HEK293 (cell line): ENCODE data around the gene RAD17.
A peak's percentile ranks its signal among the peaks of the same experiment; 100 is the strongest.

Experiments
- BCL11B ChIP-seq: fragments of 450-650 bp; formaldehyde crosslinking; IDR thresholded peaks from 2 replicates; pipeline ENCODE4 v1.5.1; 2016; ENCODE audit warnings: low read depth, missing biosample characterization, missing genetic modification characterization
- EGR2 ChIP-seq: fragments of 450-650 bp; formaldehyde crosslinking; IDR thresholded peaks from 2 replicates; pipeline ENCODE4 v1.5.1; 2016; ENCODE audit warnings: low read depth, missing biosample characterization, missing genetic modification characterization
- GLI4 ChIP-seq: fragments of 450-650 bp; formaldehyde crosslinking; IDR thresholded peaks from 2 replicates; pipeline ENCODE4 v1.5.1; 2016; ENCODE audit warnings: missing biosample characterization, missing genetic modification characterization
- KLF8 ChIP-seq: fragments of 450-650 bp; formaldehyde crosslinking; IDR thresholded peaks from 2 replicates; pipeline ENCODE4 v1.5.1; 2016; ENCODE audit warnings: missing biosample characterization, missing genetic modification characterization
- SCRT2 ChIP-seq: fragments of 450-650 bp; formaldehyde crosslinking; IDR thresholded peaks from 2 replicates; pipeline ENCODE4 v1.5.1; 2016; ENCODE audit warnings: missing biosample characterization, missing genetic modification characterization
- SP7 ChIP-seq: fragments of 450-650 bp; formaldehyde crosslinking; IDR thresholded peaks from 2 replicates; pipeline ENCODE4 v1.5.1; 2016; ENCODE audit warnings: missing biosample characterization, missing genetic modification characterization
- WT1 ChIP-seq: fragments of 450-650 bp; formaldehyde crosslinking; IDR thresholded peaks from 2 replicates; pipeline ENCODE4 v1.5.1; 2016; ENCODE audit warnings: missing biosample characterization, missing genetic modification characterization
- YY1 ChIP-seq: fragments of 450-650 bp; formaldehyde crosslinking; IDR thresholded peaks from 2 replicates; pipeline ENCODE4 v1.5.1; 2018; ENCODE audit warnings: missing biosample characterization, missing genetic modification characterization
- ZBTB11 ChIP-seq: fragments of 450-650 bp; formaldehyde crosslinking; conservative IDR thresholded peaks from 2 replicates; pipeline ENCODE4 v1.5.1; 2016; ENCODE audit warnings: low read depth, missing biosample characterization, missing genetic modification characterization
- ZBTB17 ChIP-seq: fragments of 450-650 bp; formaldehyde crosslinking; IDR thresholded peaks from 2 replicates; pipeline ENCODE4 v1.5.1; 2016; ENCODE audit warnings: missing biosample characterization, missing genetic modification characterization
- ZEB2 ChIP-seq: fragments of 450-650 bp; formaldehyde crosslinking; IDR thresholded peaks from 2 replicates; pipeline ENCODE4 v1.5.1; 2016; ENCODE audit warnings: missing biosample characterization, missing genetic modification characterization
- ZFP41 ChIP-seq: fragments of 450-650 bp; formaldehyde crosslinking; IDR thresholded peaks from 2 replicates; pipeline ENCODE4 v1.5.1; 2016; ENCODE audit warnings: missing biosample characterization, missing genetic modification characterization, borderline replicate concordance
- ZNF133 ChIP-seq: fragments of 450-650 bp; formaldehyde crosslinking; IDR thresholded peaks from 2 replicates; pipeline ENCODE4 v1.5.1; 2016; ENCODE audit warnings: missing biosample characterization, missing genetic modification characterization
- ZNF169 ChIP-seq: fragments of 450-650 bp; formaldehyde crosslinking; IDR thresholded peaks from 2 replicates; pipeline ENCODE4 v1.5.1; 2016; ENCODE audit warnings: missing biosample characterization, missing genetic modification characterization
- ZNF174 ChIP-seq: fragments of 450-650 bp; formaldehyde crosslinking; IDR thresholded peaks from 2 replicates; pipeline ENCODE4 v1.5.0; 2017; ENCODE audit warnings: missing biosample characterization, mild to moderate bottlenecking, missing genetic modification characterization
- ZNF2 ChIP-seq: fragments of 450-650 bp; formaldehyde crosslinking; IDR thresholded peaks from 2 replicates; pipeline ENCODE4 v1.5.1; 2016; ENCODE audit warnings: missing biosample characterization, missing genetic modification characterization
- ZNF221 ChIP-seq: fragments of 450-650 bp; formaldehyde crosslinking; IDR thresholded peaks from 2 replicates; pipeline ENCODE4 v1.5.1; 2017; ENCODE audit warnings: missing biosample characterization, missing genetic modification characterization, borderline replicate concordance
- ZNF26 ChIP-seq: fragments of 450-650 bp; formaldehyde crosslinking; IDR thresholded peaks from 2 replicates; pipeline ENCODE4 v1.5.1; 2016; ENCODE audit warnings: missing biosample characterization, missing genetic modification characterization
- ZNF280C ChIP-seq: fragments of 450-650 bp; formaldehyde crosslinking; IDR thresholded peaks from 2 replicates; pipeline ENCODE4 v1.5.1; 2016; ENCODE audit warnings: missing biosample characterization, missing genetic modification characterization
- ZNF292 ChIP-seq: fragments of 450-650 bp; formaldehyde crosslinking; IDR thresholded peaks from 2 replicates; pipeline ENCODE4 v1.5.1; 2016; ENCODE audit warnings: low read depth, missing biosample characterization, missing genetic modification characterization, borderline replicate concordance
- ZNF335 ChIP-seq: fragments of 450-650 bp; formaldehyde crosslinking; conservative IDR thresholded peaks from 2 replicates; pipeline ENCODE4 v1.5.1; 2016; ENCODE audit warnings: missing biosample characterization, missing genetic modification characterization
- ZNF362 ChIP-seq: fragments of 450-650 bp; formaldehyde crosslinking; IDR thresholded peaks from 2 replicates; pipeline ENCODE4 v1.5.1; 2016; ENCODE audit warnings: missing biosample characterization, missing genetic modification characterization
- ZNF529 ChIP-seq: fragments of 450-650 bp; formaldehyde crosslinking; IDR thresholded peaks from 2 replicates; pipeline ENCODE4 v1.5.1; 2017; ENCODE audit warnings: missing genetic modification characterization, missing biosample characterization; ENCODE audit not compliant: insufficient replicate concordance
- ZNF530 ChIP-seq: fragments of 450-650 bp; formaldehyde crosslinking; IDR thresholded peaks from 2 replicates; pipeline ENCODE4 v1.5.1; 2016; ENCODE audit warnings: low read depth, missing biosample characterization, missing genetic modification characterization
- ZNF580 ChIP-seq: fragments of 450-650 bp; formaldehyde crosslinking; IDR thresholded peaks from 2 replicates; pipeline ENCODE4 v1.5.1; 2016; ENCODE audit warnings: missing biosample characterization, missing genetic modification characterization
- ZNF600 ChIP-seq: fragments of 450-650 bp; formaldehyde crosslinking; IDR thresholded peaks from 2 replicates; pipeline ENCODE4 v1.5.1; 2016; ENCODE audit warnings: missing biosample characterization, missing genetic modification characterization
- ZNF645 ChIP-seq: fragments of 450-650 bp; formaldehyde crosslinking; IDR thresholded peaks from 2 replicates; pipeline ENCODE4; 2016; ENCODE audit warnings: missing biosample characterization, missing genetic modification characterization
- ZNF654 ChIP-seq: fragments of 450-650 bp; formaldehyde crosslinking; IDR thresholded peaks from 2 replicates; pipeline ENCODE4 v1.5.1; 2016; ENCODE audit warnings: low read depth, missing biosample characterization, missing genetic modification characterization
- ZNF660 ChIP-seq: fragments of 450-650 bp; IDR thresholded peaks from 2 replicates; pipeline ENCODE4 v1.5.1; 2018; ENCODE audit warnings: missing biosample characterization, mild to moderate bottlenecking, missing genetic modification characterization
- ZNF791 ChIP-seq: fragments of 450-650 bp; formaldehyde crosslinking; IDR thresholded peaks from 2 replicates; pipeline ENCODE4 v1.5.1; 2016; ENCODE audit warnings: missing biosample characterization, missing genetic modification characterization
- ZNF837 ChIP-seq: fragments of 450-650 bp; formaldehyde crosslinking; IDR thresholded peaks from 2 replicates; pipeline ENCODE4 v1.5.1; 2016; ENCODE audit warnings: missing biosample characterization, missing genetic modification characterization

The RAD17 gene

GRCh38 chr5:69369340-69370121, at the start of gene RAD17, which contains the start of the genes AK6 and TAF9 (continued):
- TF ChIP-seq ZFP41 (tag by site-specific recombination): no peak
- TF ChIP-seq ZNF837 (tag by site-specific recombination): no peak
- TF ChIP-seq ZNF660: peak; percentile 21; the same call in 1 of the 2 replicates
- peak; percentile 93 for TF ChIP-seq SCRT2 (tag by site-specific recombination)
- no peak for TF ChIP-seq ZNF362 (tag by site-specific recombination)
- no peak for TF ChIP-seq ZNF133
- peak; percentile 80; the same call in 1 of the 2 replicates for TF ChIP-seq ZNF580 (tag by site-specific recombination)
- no peak for TF ChIP-seq ZNF791 (tag by site-specific recombination)
- 0 out of 2 replicates have a peak, but pooled peaks have one; percentile 31 for TF ChIP-seq ZNF530 (tag by site-specific recombination)
- peak; percentile 100 for TF ChIP-seq ZNF335 (tag by site-specific recombination)
- TF ChIP-seq SP7 (tag by site-specific recombination): peak; percentile 89
- no peak for TF ChIP-seq ZNF280C (tag by site-specific recombination)
- peak; percentile 99 for TF ChIP-seq ZEB2 (tag by site-specific recombination)
- no peak for TF ChIP-seq ZNF529
- no peak for TF ChIP-seq ZNF292 (tag by site-specific recombination)
- peak; percentile 77 for TF ChIP-seq ZNF2 (tag by site-specific recombination)
- TF ChIP-seq ZNF169 (tag by site-specific recombination): no peak
- TF ChIP-seq BCL11B (tag by site-specific recombination): peak; percentile 22; the same call in 1 of the 2 replicates
- peak; percentile 30; the same call in 1 of the 2 replicates for TF ChIP-seq ZNF600 (tag by site-specific recombination)
- TF ChIP-seq ZNF654 (tag by site-specific recombination): no peak
- TF ChIP-seq EGR2 (tag by site-specific recombination): 0 out of 2 replicates have a peak, but pooled peaks have one; percentile 37
- peak; percentile 97 for TF ChIP-seq KLF8 (tag by site-specific recombination)
- TF ChIP-seq WT1: peak; percentile 85
- no peak for TF ChIP-seq ZNF645 (tag by site-specific recombination)
- TF ChIP-seq ZNF221 (tag by site-specific recombination): no peak
- TF ChIP-seq GLI4 (tag by site-specific recombination): no peak
- TF ChIP-seq YY1: peak; percentile 85
- peak; percentile 85 for TF ChIP-seq ZBTB17
- TF ChIP-seq ZNF174: no peak
- TF ChIP-seq ZNF26 (tag by site-specific recombination): no peak
- peak; percentile 82 for TF ChIP-seq ZBTB11 (tag by site-specific recombination)
